Endothelial cell of umbilical vein (primary cell): ENCODE results near the gene LHX4. TPM values are rescaled to one million over a fixed set of nuclear protein-coding genes. Genes with fewer than 3 reads are reported as not detected.

Experiments used
- BruUV-seq: library from RNA; stranded (reverse); fragments of 400-500 nt; replicated peaks from 2 replicates; lab custom pipeline; 2021; lab: Mats Ljungman, UMichigan
- CTCF ChIA-PET: fragments of 300-600, 350-600 bp; sonication (Branson Sonifier 250); formaldehyde crosslinking; loops from one replicate; lab custom pipeline; 2021; ENCODE audit warnings: antibody characterized with exemption, inconsistent platforms; lab: Charles Lee
- POLR2A ChIA-PET: fragments of 300-600, 350-600 bp; sonication (Branson Sonifier 250); formaldehyde crosslinking; loops from one replicate; lab custom pipeline; 2021; ENCODE audit warnings: antibody characterized with exemption, inconsistent platforms; lab: Charles Lee
- DNase-seq: peaks from one replicate; pipeline ENCODE4 v3.0.0-alpha.2; 2011; ENCODE audit warnings: low read depth, low spot score
- FAIRE-seq: peaks from 2 replicates; lab custom pipeline; 2011; peaks lifted over from hg19 to GRCh38; lab: Jason Lieb, UNC
- H2AFZ ChIP-seq: 2 replicates; pipeline ENCODE4 v1.6.0; 2012; ENCODE audit warnings: low read depth, low read length, control low read depth, inconsistent platforms
- H3K27ac ChIP-seq: 2 replicates; pipeline ENCODE4 v1.5.1; 2011; ENCODE audit warnings: low read depth, mild to moderate bottlenecking, control low read depth, low read length, moderate library complexity; ENCODE audit not compliant: insufficient read depth
- H3K27me3 ChIP-seq, 2 experiments: 2 replicates each; pipeline versions ENCODE4 v1.6.0 to v1.6.1; 2011; ENCODE audit warnings: low read length in 2 of 2, mixed read lengths in 1 of 2; ENCODE audit not compliant: control insufficient read depth in 2 of 2, insufficient read depth in 2 of 2
- H3K36me3 ChIP-seq, 2 experiments: 2 replicates in 1 of 2; 3 replicates in 1 of 2; pipeline ENCODE4 v1.5.1; 2011; ENCODE audit warnings: low read length in 2 of 2, mild to moderate bottlenecking in 1 of 2, moderate library complexity in 1 of 2; ENCODE audit not compliant: control insufficient read depth in 2 of 2, insufficient read depth in 2 of 2; ENCODE audit errors: extremely low read depth in 1 of 2
- H3K4me1 ChIP-seq: 3 replicates; pipeline ENCODE4 v1.5.1; 2011; ENCODE audit warnings: mild to moderate bottlenecking, low read length; ENCODE audit not compliant: control insufficient read depth, insufficient read depth; ENCODE audit errors: extremely low read depth
- H3K4me2 ChIP-seq: 2 replicates; pipeline ENCODE4 v1.6.1; 2011; ENCODE audit warnings: low read length, control low read depth, mixed read lengths; ENCODE audit not compliant: insufficient read depth
- H3K4me3 ChIP-seq, 3 experiments: fragments of 200-600 bp in 1 of 3; sonication (generic), shearing (Covaris generic) in 1 of 3; replicated peaks in 1 of 3; 2 replicates each; pipeline ENCODE4 v1.5.1; 2011 to 2016; ENCODE audit warnings: control low read depth in 3 of 3, low read length in 3 of 3, mild to moderate bottlenecking in 2 of 3, inconsistent platforms in 1 of 3, low read depth in 1 of 3, moderate library complexity in 1 of 3; ENCODE audit not compliant: insufficient read depth in 1 of 3
- H3K79me2 ChIP-seq: 2 replicates; pipeline ENCODE4 v1.6.0; 2012; ENCODE audit warnings: low read length, inconsistent platforms; ENCODE audit not compliant: control insufficient read depth, insufficient read depth
- H3K9ac ChIP-seq: replicated peaks from 2 replicates; pipeline ENCODE3; 2011; ENCODE audit warnings: low read length, control low read depth; ENCODE audit not compliant: insufficient read depth; ENCODE audit errors: extremely low read depth
- H3K9me1 ChIP-seq: replicated peaks from 3 replicates; pipeline ENCODE4 v1.6.0; 2011; ENCODE audit warnings: mild to moderate bottlenecking, low read length; ENCODE audit not compliant: control insufficient read depth, insufficient read depth; ENCODE audit errors: extremely low read depth
- H3K9me3 ChIP-seq: replicated peaks from 2 replicates; pipeline ENCODE4 v1.5.1; 2012; ENCODE audit warnings: low read length, inconsistent platforms; ENCODE audit not compliant: control insufficient read depth, insufficient read depth
- H4K20me1 ChIP-seq: replicated peaks from 2 replicates; pipeline ENCODE3; 2011; ENCODE audit warnings: mild to moderate bottlenecking, low read length; ENCODE audit not compliant: control insufficient read depth, insufficient read depth; ENCODE audit errors: extremely low read depth
- EZH2 ChIP-seq: IDR thresholded peaks from 2 replicates; pipeline ENCODE4 v1.6.1; 2012; ENCODE audit warnings: borderline replicate concordance, low read depth, mild to moderate bottlenecking, moderate library complexity, low read length, inconsistent platforms; ENCODE audit not compliant: severe bottlenecking
- FOS ChIP-seq: IDR thresholded peaks from 2 replicates; pipeline ENCODE4 v1.6.1; 2011; ENCODE audit warnings: mild to moderate bottlenecking, low read length, moderate library complexity, borderline replicate concordance; ENCODE audit not compliant: insufficient read depth
- GATA2 ChIP-seq: IDR thresholded peaks from 2 replicates; pipeline ENCODE4 v1.7.0; 2011; ENCODE audit warnings: low read depth, mild to moderate bottlenecking, moderate library complexity, mixed read lengths, low read length; ENCODE audit not compliant: insufficient read length, insufficient read depth
- JUN ChIP-seq: IDR thresholded peaks from 2 replicates; pipeline ENCODE4 v1.6.1; 2011; ENCODE audit warnings: borderline replicate concordance, low read depth; ENCODE audit not compliant: insufficient read length, insufficient read depth
- MYC ChIP-seq: IDR thresholded peaks from one replicate; pipeline ENCODE4 v1.6.1; 2011; ENCODE audit warnings: mild to moderate bottlenecking, low read depth, low read length
- POLR2A ChIP-seq: IDR thresholded peaks from 2 replicates; pipeline ENCODE4 v1.6.1; 2012; ENCODE audit warnings: low read depth, mild to moderate bottlenecking, control low read depth, low read length
- POLR2AphosphoS5 ChIP-seq: IDR thresholded peaks from 2 replicates; pipeline ENCODE4 v1.6.1; 2012; ENCODE audit warnings: low read depth, mild to moderate bottlenecking, control low read depth, low read length, moderate library complexity; ENCODE audit not compliant: insufficient read depth
- dilution Hi-C: fragments of 300-500 bp; cut with MboI; formaldehyde crosslinking; loops from one replicate; pipeline ENCODE4 v1.15.0; 2019; ENCODE audit warnings: low sequenced_read_pairs; ENCODE audit not compliant: extremely low pct_ligation_motif_present
- intact Hi-C: fragments of 100-400 bp; cut with micrococcal nuclease; formaldehyde crosslinking; loops from one replicate; pipeline ENCODE4 v1.10.0; 2022
- polyA plus RNA-seq, 4 experiments: library from polyadenylated mRNA; depleted of rRNA in 3 of 4; stranded (reverse) in 3 of 4; unstranded in 1 of 4; fragments of >200 nt; gene quantifications; 2 replicates each; pipeline versions ENCODE4 v1.2.1 to v1.2.3, GENCODE V29; 2011 to 2012; ENCODE audit warnings: missing spikeins in 1 of 4
- total RNA-seq: library from RNA; stranded (reverse); gene quantifications from 2 replicates; pipeline ENCODE4 v1.2.3, GENCODE V29; 2021
- TF ChIP-seq, protein P1 (sequence below): IDR thresholded peaks from 2 replicates; pipeline ENCODE4 v1.6.1; 2011; ENCODE audit not compliant: insufficient read depth, insufficient read length
- TF ChIP-seq, protein P2 (sequence below), 2 donors: IDR thresholded peaks; 1 replicate in 1 of 2; 2 replicates in 1 of 2; pipeline ENCODE4 v1.5.1; 2011; ENCODE audit warnings: low read length in 2 of 2, mild to moderate bottlenecking in 2 of 2, moderate library complexity in 2 of 2, control low read depth in 1 of 2, inconsistent platforms in 1 of 2, low read depth in 1 of 2; ENCODE audit not compliant: insufficient read depth in 1 of 2; ENCODE audit errors: extremely low read depth in 1 of 2

LHX4 gene
- total and polyA plus RNA-seq, 2 donors (not counting 3 experiments of a cell fraction or from before 2014, with no cell fraction given) = not detected

DNA sequence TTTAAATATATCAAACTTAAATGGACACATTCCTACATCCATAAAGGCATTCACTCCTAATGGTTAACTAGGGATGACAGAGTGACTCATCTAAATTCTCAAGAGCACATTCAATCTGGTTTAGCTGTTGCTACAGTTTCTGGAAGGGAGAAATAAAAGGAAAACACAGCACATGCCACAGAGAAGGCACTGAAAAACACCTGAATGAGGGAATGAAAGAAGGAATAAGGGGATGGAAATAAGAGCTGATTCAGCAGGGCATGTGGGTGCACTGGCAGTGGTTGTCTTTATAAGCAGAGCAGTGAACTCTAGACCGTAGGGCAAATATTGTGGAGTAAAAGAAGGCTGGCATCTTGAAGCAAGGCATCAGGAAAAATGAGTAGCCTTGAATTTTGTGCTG is 79.3 kb downstream of the LHX4 start:
- Histone ChIP-seq H3K27ac (no peak overlapping the region), H2AFZ (no peak overlapping the region), H3K4me2 (no peak overlapping the region), H3K9ac (no peak overlapping the region), H3K9me3 (no peaks in the 10 kb centered on the region), H3K9me1 (peaks cover 2% of the 10 kb centered on the region), H3K4me3 (no peak overlapping the region), H3K79me2 (no peaks in the 10 kb centered on the region), H4K20me1 (no peaks in the 10 kb centered on the region), H3K27me3 (no peaks in the 10 kb centered on the region), H3K4me1 (no peaks in the 10 kb centered on the region), H3K36me3 (no peaks in the 10 kb centered on the region)
- TF ChIP-seq POLR2AphosphoS5 (no peak), FOS (no peak), POLR2A (no peak), GATA2 (no peak), MYC (no peak), JUN (no peak), EZH2 (no peak)
- TF ChIP-seq, protein P1, sequence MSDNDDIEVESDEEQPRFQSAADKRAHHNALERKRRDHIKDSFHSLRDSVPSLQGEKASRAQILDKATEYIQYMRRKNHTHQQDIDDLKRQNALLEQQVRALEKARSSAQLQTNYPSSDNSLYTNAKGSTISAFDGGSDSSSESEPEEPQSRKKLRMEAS = no peak
- TF ChIP-seq, protein P2, sequence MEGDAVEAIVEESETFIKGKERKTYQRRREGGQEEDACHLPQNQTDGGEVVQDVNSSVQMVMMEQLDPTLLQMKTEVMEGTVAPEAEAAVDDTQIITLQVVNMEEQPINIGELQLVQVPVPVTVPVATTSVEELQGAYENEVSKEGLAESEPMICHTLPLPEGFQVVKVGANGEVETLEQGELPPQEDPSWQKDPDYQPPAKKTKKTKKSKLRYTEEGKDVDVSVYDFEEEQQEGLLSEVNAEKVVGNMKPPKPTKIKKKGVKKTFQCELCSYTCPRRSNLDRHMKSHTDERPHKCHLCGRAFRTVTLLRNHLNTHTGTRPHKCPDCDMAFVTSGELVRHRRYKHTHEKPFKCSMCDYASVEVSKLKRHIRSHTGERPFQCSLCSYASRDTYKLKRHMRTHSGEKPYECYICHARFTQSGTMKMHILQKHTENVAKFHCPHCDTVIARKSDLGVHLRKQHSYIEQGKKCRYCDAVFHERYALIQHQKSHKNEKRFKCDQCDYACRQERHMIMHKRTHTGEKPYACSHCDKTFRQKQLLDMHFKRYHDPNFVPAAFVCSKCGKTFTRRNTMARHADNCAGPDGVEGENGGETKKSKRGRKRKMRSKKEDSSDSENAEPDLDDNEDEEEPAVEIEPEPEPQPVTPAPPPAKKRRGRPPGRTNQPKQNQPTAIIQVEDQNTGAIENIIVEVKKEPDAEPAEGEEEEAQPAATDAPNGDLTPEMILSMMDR (IDR thresholded peaks at IDR 0.05; ENCODE audit: extremely low read depth in 1 of 2, insufficient read depth in 1 of 2, low read depth in 1 of 2, low read length in 2 of 2) = no peak
- intact Hi-C loops = no loop called here
- no TSS peak for BruUV-seq
- FAIRE-seq (no peak), DNase-seq (no peak)
- POLR2A ChIA-PET = interaction anchor here (0.5 kb wide), 1 partner anchor 172 kb away, joined by 3 read pairs; no protein-coding TSS in a partner anchor
- dilution Hi-C loops = no loop called here
- CTCF ChIA-PET = interaction anchor here (1.9 kb wide), 1 partner anchor 56 kb away, joined by 5 read pairs; no protein-coding TSS in a partner anchor
